Measurements from ENCODE around the gene SGK1.

Gene SGK1

GRCh38 chr6:134317471-134318131 lies at the start of gene SGK1:
SGK1 (minus strand) TSS chr6:134318112; CDS start chr6:134317460, 652 bp downstream.
- no peak for DNase-seq

- no peak for DNase-seq
These were observed 45.6 kb upstream of the SGK1 start for GRCh38 chr6:134363323-134364039.

GRCh38 chr6:134361011-134361410 lies 43.1 kb upstream of the SGK1 start:
- DNase-seq = no peak

- no peak for DNase-seq
These were observed 41.4 kb upstream of the SGK1 start for GRCh38 chr6:134359302-134359701.

GRCh38 chr6:134358320-134358719 lies 40.4 kb upstream of the SGK1 start:
- no peak for DNase-seq

- DNase-seq = no peak
These were observed 39.1 kb upstream of the SGK1 start for GRCh38 chr6:134357022-134357487.

GRCh38 chr6:134356405-134356804 lies 38.5 kb upstream of the SGK1 start:
- DNase-seq = no peak

- no peak for DNase-seq
These were observed 35.0 kb upstream of the SGK1 start for GRCh38 chr6:134352786-134353480.

- DNase-seq = no peak
These were observed 33.9 kb upstream of the SGK1 start for GRCh38 chr6:134351615-134352474.

- peak; percentile 64 for DNase-seq
These were observed 30.2 kb upstream of the SGK1 start for GRCh38 chr6:134347885-134348805.

- DNase-seq = no peak
These were observed 29.1 kb upstream of the SGK1 start for GRCh38 chr6:134346932-134347545.

GRCh38 chr6:134345789-134346188 lies 27.9 kb upstream of the SGK1 start:
- DNase-seq = no peak

- no peak for DNase-seq
These were observed 25.2 kb upstream of the SGK1 start for GRCh38 chr6:134343066-134343465.

- DNase-seq = no peak
These were observed 24.2 kb upstream of the SGK1 start for GRCh38 chr6:134341999-134342567.

GRCh38 chr6:134340179-134340975 lies 22.5 kb upstream of the SGK1 start:
- DNase-seq = no peak

- DNase-seq = no peak
These were observed 21.3 kb upstream of the SGK1 start for GRCh38 chr6:134339216-134339615.

GRCh38 chr6:134331256-134331655 lies 13.3 kb upstream of the SGK1 start:
- DNase-seq = no peak

- no peak for DNase-seq
These were observed 12.6 kb upstream of the SGK1 start for GRCh38 chr6:134330555-134330954.

- DNase-seq = no peak
These were observed 10.9 kb upstream of the SGK1 start for GRCh38 chr6:134328792-134329191.

GRCh38 chr6:134328138-134328537 lies 10.2 kb upstream of the SGK1 start:
- DNase-seq = no peak

All from GOT3 (cell line).